Esophagus muscularis mucosa (tissue), 4 donors: ENCODE results near the gene ANKS1B. TPM values are rescaled to one million over a fixed set of nuclear protein-coding genes. Genes with fewer than 3 reads are reported as not detected.

Experiments used
- DNase-seq: peaks from one replicate; pipeline ENCODE4 v3.0.0-alpha.2; 2017; ENCODE audit errors: extremely low spot score
- H3K27ac ChIP-seq, 4 donors: fragments of 200-600 bp; sonication (generic); replicated peaks in 1 of 4; 1 replicate in 3 of 4; 2 replicates in 1 of 4; pipeline ENCODE4 v1.5.1; 2016 to 2019; ENCODE audit warnings: mild to moderate bottlenecking in 1 of 4
- H3K27me3 ChIP-seq, 4 donors: fragments of 200-600 bp; sonication (generic); one replicate each; pipeline versions ENCODE4 v1.5.1 to v1.6.0; 2016 to 2019
- H3K36me3 ChIP-seq, 4 donors: fragments of 200-600 bp; sonication (generic); one replicate each; pipeline ENCODE4 v1.5.1; 2016 to 2019
- H3K4me1 ChIP-seq, 4 donors: fragments of 200-600 bp; sonication (generic); one replicate each; pipeline ENCODE4 v1.5.1; 2016 to 2019
- H3K4me3 ChIP-seq, 4 donors: fragments of 200-600 bp; sonication (generic); 1 replicate in 2 of 4; 2 replicates in 2 of 4; pipeline ENCODE4 v1.5.1; 2016 to 2019; ENCODE audit warnings: mild to moderate bottlenecking in 4 of 4, moderate library complexity in 1 of 4
- H3K9me3 ChIP-seq, 4 donors: fragments of 200-600 bp; sonication (generic); 1 replicate in 3 of 4; 2 replicates in 1 of 4; pipeline ENCODE4 v1.5.1; 2016 to 2019
- EP300 ChIP-seq: sonication (generic); formaldehyde crosslinking; IDR thresholded peaks from one replicate; pipeline ENCODE4 v1.6.1; 2017; ENCODE audit warnings: antibody characterized with exemption
- POLR2A ChIP-seq: fragments of 450-650 bp; IDR thresholded peaks from one replicate; pipeline ENCODE4 v1.6.1; 2017; ENCODE audit warnings: antibody characterized with exemption, moderate library complexity, mild to moderate bottlenecking, low read depth
- POLR2AphosphoS5 ChIP-seq, 2 donors: sonication (generic); formaldehyde crosslinking; IDR thresholded peaks; one replicate each; pipeline ENCODE4 v1.6.1; 2017; ENCODE audit warnings: antibody characterized with exemption in 2 of 2
- WGBS: methylation state at CpG from one replicate; pipeline ENCODE4 v1.1.5; 2018; 5-methylcytosine and 5-hydroxymethylcytosine counted together
- intact Hi-C: fragments of 100-400 bp; cut with DNase I; formaldehyde crosslinking; loops from one replicate; pipeline ENCODE4 v1.15.1; 2023
- total RNA-seq, 4 donors: library from RNA; depleted of rRNA; stranded (reverse); fragments of >200 nt; gene quantifications; one replicate each; pipeline versions ENCODE4 v1.1.0 to v1.2.1, GENCODE V29; 2016
- TF ChIP-seq, protein P1 (sequence below), 3 experiments: fragments of 200-600 bp in 2 of 3; fragments of 450-650 bp in 1 of 3; sonication (generic) in 2 of 3; IDR thresholded peaks; one replicate each; pipeline ENCODE4 v1.5.1; 2017 to 2019; ENCODE audit warnings: antibody characterized with exemption in 3 of 3, mild to moderate bottlenecking in 2 of 3, moderate library complexity in 1 of 3

ANKS1B gene
- total RNA-seq, 4 donors from 2014 or later, result 20.4 to 28.7 (median 21.6) TPM

DNA sequence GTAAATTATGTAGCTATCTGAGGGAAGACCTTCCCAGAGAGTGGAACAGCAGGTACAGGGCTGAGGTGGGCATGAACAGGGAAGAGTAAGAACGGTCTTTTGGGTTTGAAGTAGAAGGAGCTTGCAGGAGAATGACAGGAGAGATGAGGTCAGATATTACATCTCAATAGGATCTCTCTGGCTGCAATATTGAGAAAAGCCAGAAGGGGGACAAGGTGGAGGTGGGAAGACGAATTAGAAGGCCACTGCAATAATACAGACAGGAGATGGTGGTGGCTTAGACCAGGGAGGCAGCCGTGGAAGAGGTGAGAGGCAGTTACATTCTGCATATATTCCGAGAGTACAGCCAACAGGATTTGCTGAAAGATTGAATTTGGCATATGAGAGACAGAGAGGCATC, 1029.5 kb downstream of the ANKS1B start:
- DNase-seq, result no peak
- TF ChIP-seq POLR2AphosphoS5 (IDR thresholded peaks at IDR 0.05) (no peak), EP300 (no peak), POLR2A (no peak)
- TF ChIP-seq, protein P1, sequence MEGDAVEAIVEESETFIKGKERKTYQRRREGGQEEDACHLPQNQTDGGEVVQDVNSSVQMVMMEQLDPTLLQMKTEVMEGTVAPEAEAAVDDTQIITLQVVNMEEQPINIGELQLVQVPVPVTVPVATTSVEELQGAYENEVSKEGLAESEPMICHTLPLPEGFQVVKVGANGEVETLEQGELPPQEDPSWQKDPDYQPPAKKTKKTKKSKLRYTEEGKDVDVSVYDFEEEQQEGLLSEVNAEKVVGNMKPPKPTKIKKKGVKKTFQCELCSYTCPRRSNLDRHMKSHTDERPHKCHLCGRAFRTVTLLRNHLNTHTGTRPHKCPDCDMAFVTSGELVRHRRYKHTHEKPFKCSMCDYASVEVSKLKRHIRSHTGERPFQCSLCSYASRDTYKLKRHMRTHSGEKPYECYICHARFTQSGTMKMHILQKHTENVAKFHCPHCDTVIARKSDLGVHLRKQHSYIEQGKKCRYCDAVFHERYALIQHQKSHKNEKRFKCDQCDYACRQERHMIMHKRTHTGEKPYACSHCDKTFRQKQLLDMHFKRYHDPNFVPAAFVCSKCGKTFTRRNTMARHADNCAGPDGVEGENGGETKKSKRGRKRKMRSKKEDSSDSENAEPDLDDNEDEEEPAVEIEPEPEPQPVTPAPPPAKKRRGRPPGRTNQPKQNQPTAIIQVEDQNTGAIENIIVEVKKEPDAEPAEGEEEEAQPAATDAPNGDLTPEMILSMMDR (IDR thresholded peaks at IDR 0.05), result no peak
- Histone ChIP-seq H3K4me1 (no peaks in the 10 kb centered on the region), H3K27ac (no peak overlapping the region), H3K9me3 (no peaks in the 10 kb centered on the region), H3K27me3 (no peaks in the 10 kb centered on the region), H3K4me3 (no peak overlapping the region), H3K36me3 (no peaks in the 10 kb centered on the region)
- intact Hi-C loops, result no loop called here
- WGBS, result 64% methylated on average over 4 of the region's 4 CpGs

DNA sequence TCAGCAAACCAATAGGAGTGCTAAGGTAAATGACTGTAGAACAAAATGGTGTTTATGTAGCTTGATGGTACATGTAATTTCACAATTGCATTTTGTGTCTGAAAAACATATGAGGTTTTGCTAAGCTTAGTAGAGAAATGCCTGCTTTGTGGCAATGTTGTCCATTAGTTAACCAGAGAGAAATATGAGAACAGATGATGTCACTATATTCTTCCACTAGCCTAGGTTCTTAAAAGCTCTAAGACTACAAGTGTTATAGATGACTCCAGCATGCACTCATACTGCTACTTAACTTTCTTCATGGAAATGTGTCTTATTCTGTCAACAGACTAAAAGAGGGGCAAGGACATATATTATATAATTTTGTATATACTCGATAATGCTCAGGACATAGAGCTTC, 1030.2 kb downstream of the ANKS1B start:
- no peaks in the 10 kb centered on the region for H3K36me3 ChIP-seq
- no peaks in the 10 kb centered on the region for H3K9me3 ChIP-seq
- no peak for DNase-seq
- intact Hi-C loops, result no loop called here
- TF ChIP-seq POLR2AphosphoS5 (IDR thresholded peaks at IDR 0.05), result no peak
- TF ChIP-seq, protein P1 (IDR thresholded peaks at IDR 0.05), result no peak
- no peak for TF ChIP-seq POLR2A
- TF ChIP-seq EP300, result no peak
- H3K4me3 ChIP-seq, result no peak overlapping the region
- no peaks in the 10 kb centered on the region for H3K4me1 ChIP-seq
- H3K27me3 ChIP-seq, result no peaks in the 10 kb centered on the region
- WGBS, result 93% methylated on average over 1 of the region's 1 CpG
- no peak overlapping the region for H3K27ac ChIP-seq

DNA sequence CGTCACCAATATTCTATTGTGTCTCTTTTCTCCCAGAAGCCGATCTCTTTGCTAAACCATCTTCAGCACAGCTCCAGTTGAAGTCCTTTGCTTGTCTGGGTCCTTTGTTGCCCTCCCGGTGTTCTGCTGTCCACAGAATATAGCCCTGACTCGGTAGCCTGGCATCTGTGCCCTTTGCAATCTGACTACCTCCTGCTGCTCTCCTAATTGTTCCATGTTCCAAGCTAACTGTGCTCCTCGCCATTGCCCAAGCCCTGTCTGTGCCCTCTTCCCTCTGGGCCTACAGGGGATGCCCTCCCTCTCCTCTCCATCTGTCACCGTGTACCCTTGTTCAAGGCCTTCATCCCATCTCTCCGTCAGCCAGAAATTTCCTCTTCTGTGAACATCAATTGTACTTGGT, 1033.3 kb downstream of the ANKS1B start:
- DNase-seq, result no peak
- intact Hi-C loops, result no loop called here
- Histone ChIP-seq H3K27ac (no peak overlapping the region), H3K36me3 (no peaks in the 10 kb centered on the region), H3K27me3 (no peaks in the 10 kb centered on the region), H3K4me1 (no peaks in the 10 kb centered on the region), H3K4me3 (no peak overlapping the region), H3K9me3 (no peaks in the 10 kb centered on the region)
- no peak for TF ChIP-seq POLR2A
- TF ChIP-seq, protein P1 (IDR thresholded peaks at IDR 0.05), result no peak
- no peak for TF ChIP-seq EP300
- TF ChIP-seq POLR2AphosphoS5 (IDR thresholded peaks at IDR 0.05), result no peak
- WGBS, result 86% methylated on average over 7 of the region's 7 CpGs

DNA sequence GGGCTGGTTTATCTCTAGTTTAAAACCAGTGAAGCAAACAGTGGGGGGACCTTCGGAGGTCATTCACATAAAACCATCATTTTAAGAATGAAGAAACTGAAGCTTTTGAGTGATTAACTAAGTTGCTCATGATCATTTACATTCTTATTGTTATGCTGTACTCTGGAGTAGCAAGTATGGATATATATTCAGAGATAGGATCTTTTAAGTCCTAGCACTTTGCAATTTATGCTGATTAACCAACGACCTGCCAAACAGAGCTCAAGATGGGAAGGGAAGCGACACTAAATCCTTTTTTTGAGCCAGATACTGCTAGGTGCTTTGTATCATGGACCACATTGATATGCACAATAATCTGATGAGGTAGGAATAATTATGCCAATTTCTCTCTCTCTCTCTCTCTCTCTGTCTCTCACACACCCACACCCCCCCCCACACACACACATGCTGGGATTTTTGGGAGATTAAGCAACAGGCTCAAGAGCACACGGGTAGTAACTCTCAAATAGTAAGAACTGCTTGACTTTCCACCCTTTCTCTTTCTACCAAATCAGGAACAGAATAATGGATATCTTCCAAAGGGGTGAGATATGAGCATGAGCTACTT, 1036.3 kb downstream of the ANKS1B start:
- H3K36me3 ChIP-seq, result no peaks in the 10 kb centered on the region
- WGBS, result 72% methylated on average over 4 of the region's 4 CpGs
- intact Hi-C loops, result no loop called here
- no peaks in the 10 kb centered on the region for H3K4me1 ChIP-seq
- TF ChIP-seq POLR2AphosphoS5 (IDR thresholded peaks at IDR 0.05), result no peak
- TF ChIP-seq, protein P1 (IDR thresholded peaks at IDR 0.05), result no peak
- no peak for TF ChIP-seq POLR2A
- TF ChIP-seq EP300, result no peak
- no peak overlapping the region for H3K27ac ChIP-seq
- no peak overlapping the region for H3K4me3 ChIP-seq
- H3K27me3 ChIP-seq, result no peaks in the 10 kb centered on the region
- no peak for DNase-seq
- no peaks in the 10 kb centered on the region for H3K9me3 ChIP-seq

DNA sequence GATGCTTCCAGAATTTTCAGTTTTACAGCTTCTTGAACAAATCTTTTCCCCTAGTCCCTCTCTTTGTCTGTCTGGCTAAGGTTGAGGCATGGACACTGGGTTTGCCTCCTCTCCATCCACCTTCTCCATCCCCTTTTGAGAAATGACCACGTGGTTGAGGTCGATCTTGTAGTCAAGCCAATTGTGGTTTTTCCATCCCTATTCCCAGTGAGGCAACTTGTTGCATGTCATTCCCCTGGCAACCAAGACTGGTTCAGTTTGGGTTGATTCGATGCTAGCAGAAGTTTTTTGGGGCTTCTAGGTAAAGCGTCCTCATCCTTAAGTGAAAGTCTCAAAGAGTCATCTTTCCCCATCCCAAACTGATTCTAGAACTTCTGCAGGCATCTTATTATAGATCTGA, 1038.9 kb downstream of the ANKS1B start:
- Histone ChIP-seq H3K27me3 (no peaks in the 10 kb centered on the region), H3K27ac (no peak overlapping the region), H3K36me3 (no peaks in the 10 kb centered on the region), H3K9me3 (no peaks in the 10 kb centered on the region), H3K4me3 (no peak overlapping the region), H3K4me1 (no peaks in the 10 kb centered on the region)
- DNase-seq, result no peak
- WGBS, result 80% methylated on average over 4 of the region's 4 CpGs
- intact Hi-C loops, result no loop called here
- no peak for TF ChIP-seq POLR2AphosphoS5 (IDR thresholded peaks at IDR 0.05)
